Neural cell (in vitro differentiated cells): Measurements from ENCODE around the gene ZC3H12C. TPM values are rescaled to one million over a fixed set of nuclear protein-coding genes. Genes with fewer than 3 reads are reported as not detected.

Experiments used
- H2AFZ ChIP-seq: fragments of 200-600, 300-800 bp; sonication (generic), shearing (Covaris generic); 2 replicates; pipeline ENCODE4 v1.6.0; 2014; ENCODE audit warnings: low read depth, mild to moderate bottlenecking, antibody characterized with exemption, low read length, moderate library complexity
- H3F3A ChIP-seq: fragments of 200-600 bp; shearing (Covaris generic); 2 replicates; pipeline ENCODE4 v1.6.1; 2016; ENCODE audit warnings: mild to moderate bottlenecking, moderate library complexity, mixed read lengths, antibody characterized with exemption, low read length; ENCODE audit not compliant: insufficient read depth, poor library complexity, severe bottlenecking
- H3K27ac ChIP-seq: fragments of 200-600, 300-800 bp; sonication (generic), shearing (Covaris generic); 2 replicates; pipeline ENCODE4 v1.5.1; 2014; ENCODE audit warnings: mild to moderate bottlenecking, low read length, moderate library complexity
- H3K27me3 ChIP-seq: fragments of 300-800, 200-600 bp; sonication (generic), shearing (Covaris generic); 2 replicates; pipeline ENCODE4 v1.6.0; 2014; ENCODE audit warnings: mild to moderate bottlenecking, low read depth, low read length, moderate library complexity; ENCODE audit not compliant: insufficient read depth
- H3K36me3 ChIP-seq: fragments of 300-800, 200-600 bp; sonication (generic), shearing (Covaris generic); 2 replicates; pipeline ENCODE4 v1.5.1; 2014; ENCODE audit warnings: mild to moderate bottlenecking, antibody characterized with exemption, low read length, moderate library complexity; ENCODE audit not compliant: insufficient read depth
- H3K4me2 ChIP-seq: fragments of 300-800, 200-600 bp; sonication (generic), shearing (Covaris generic); 2 replicates; pipeline ENCODE4 v1.6.0; 2014; ENCODE audit warnings: mild to moderate bottlenecking, low read length
- H3K4me3 ChIP-seq: fragments of 300-800, 200-600 bp; sonication (generic), shearing (Covaris generic); 2 replicates; pipeline ENCODE4 v1.5.1; 2014; ENCODE audit warnings: mild to moderate bottlenecking, low read length, moderate library complexity
- H3K79me2 ChIP-seq: fragments of 200-600 bp; shearing (Covaris generic); replicated peaks from 2 replicates; pipeline ENCODE4 v1.6.0; 2014; ENCODE audit warnings: mild to moderate bottlenecking, low read length, moderate library complexity; ENCODE audit not compliant: insufficient read depth
- H3K9ac ChIP-seq: fragments of 300-800, 200-600 bp; sonication (generic), shearing (Covaris generic); 2 replicates; pipeline ENCODE4 v1.6.1; 2016; ENCODE audit warnings: mild to moderate bottlenecking, low read length, mixed read lengths
- H3K9me2 ChIP-seq: fragments of 200-600 bp; shearing (Covaris generic); 2 replicates; pipeline ENCODE4 v1.6.1; 2016; ENCODE audit warnings: mild to moderate bottlenecking, low read length, mixed read lengths; ENCODE audit not compliant: insufficient read depth
- H3K9me3 ChIP-seq: fragments of 200-600, 300-800 bp; sonication (generic), shearing (Covaris generic); 2 replicates; pipeline ENCODE4 v1.6.1; 2016; ENCODE audit warnings: mild to moderate bottlenecking, mixed run types, low read length, moderate library complexity, mixed read lengths
- H4K20me1 ChIP-seq: fragments of 200-600 bp; shearing (Covaris generic); 2 replicates; pipeline ENCODE4 v1.6.1; 2016; ENCODE audit warnings: mild to moderate bottlenecking, mixed run types; ENCODE audit not compliant: insufficient read depth
- CTCF ChIP-seq: fragments of 450-650 bp; IDR thresholded peaks from 2 replicates; pipeline ENCODE4 v1.5.1; 2014; ENCODE audit warnings: antibody characterized with exemption, mild to moderate bottlenecking, moderate library complexity; ENCODE audit not compliant: poor library complexity, severe bottlenecking
- EP300 ChIP-seq: fragments of 450-650 bp; conservative IDR thresholded peaks from 2 replicates; pipeline ENCODE4 v1.6.1; 2014; ENCODE audit warnings: antibody characterized with exemption, mild to moderate bottlenecking, moderate library complexity; ENCODE audit not compliant: poor library complexity, severe bottlenecking
- EZH2 ChIP-seq: fragments of 200-600, 300-800 bp; shearing (Covaris generic), sonication (generic); IDR thresholded peaks from 2 replicates; pipeline ENCODE4 v1.6.1; 2014; ENCODE audit warnings: antibody characterized with exemption, low read length, borderline replicate concordance, mild to moderate bottlenecking; ENCODE audit not compliant: insufficient read depth, poor library complexity, severe bottlenecking
- MXI1 ChIP-seq: fragments of 450-650 bp; conservative IDR thresholded peaks from 2 replicates; pipeline ENCODE4 v1.6.1; 2014; ENCODE audit warnings: antibody characterized with exemption, mild to moderate bottlenecking; ENCODE audit not compliant: poor library complexity, severe bottlenecking
- POLR2AphosphoS5 ChIP-seq: IDR thresholded peaks from 2 replicates; pipeline ENCODE4 v1.6.1; 2012
- RAD21 ChIP-seq: fragments of 450-650 bp; conservative IDR thresholded peaks from 2 replicates; pipeline ENCODE4 v1.6.1; 2014; ENCODE audit warnings: antibody characterized with exemption, mild to moderate bottlenecking, moderate library complexity
- REST ChIP-seq: IDR thresholded peaks from 2 replicates; pipeline ENCODE4 v1.6.1; 2012; ENCODE audit warnings: borderline replicate concordance
- SMC3 ChIP-seq: fragments of 450-650 bp; conservative IDR thresholded peaks from 2 replicates; pipeline ENCODE4 v1.6.1; 2014; ENCODE audit warnings: antibody characterized with exemption, mild to moderate bottlenecking, moderate library complexity; ENCODE audit not compliant: poor library complexity
- TAF1 ChIP-seq: IDR thresholded peaks from 2 replicates; pipeline ENCODE4 v1.6.1; 2012; ENCODE audit warnings: low read depth
- polyA plus RNA-seq: library from polyadenylated mRNA; depleted of rRNA; stranded (reverse); fragments of >200 nt; gene quantifications from 2 replicates; pipeline ENCODE4 v1.2.3, GENCODE V29; 2014

ZC3H12C gene
- polyA plus RNA-seq, 1 donor from 2014 or later: 15.1 TPM

GRCh38 chr11:110075105-110075846 lies 17.9 kb upstream of the ZC3H12C start:
- Histone ChIP-seq H3K4me2 (no peak overlapping the region), H3K27ac (no peak overlapping the region), H3K79me2 (no peaks in the 10 kb centered on the region), H3F3A (no peaks in the 10 kb centered on the region), H3K36me3 (no peaks in the 10 kb centered on the region), H3K27me3 (no peaks in the 10 kb centered on the region), H4K20me1 (no peaks in the 10 kb centered on the region), H3K4me3 (no peak overlapping the region), H3K9ac (no peak overlapping the region), H3K9me2 (no peaks in the 10 kb centered on the region), H3K9me3 (no peaks in the 10 kb centered on the region), H2AFZ (no peak overlapping the region)
- no peak for TF ChIP-seq TAF1
- TF ChIP-seq POLR2AphosphoS5: no peak
- TF ChIP-seq REST: no peak

- Histone ChIP-seq H4K20me1 (no peaks in the 10 kb centered on the region), H3K27me3 (no peaks in the 10 kb centered on the region), H3K79me2 (no peaks in the 10 kb centered on the region), H3K9me2 (no peaks in the 10 kb centered on the region), H3K9me3 (no peaks in the 10 kb centered on the region), H2AFZ (no peak overlapping the region), H3K36me3 (no peaks in the 10 kb centered on the region), H3K4me3 (no peak overlapping the region), H3K9ac (no peak overlapping the region), H3K27ac (no peak overlapping the region), H3K4me2 (no peak overlapping the region), H3F3A (no peaks in the 10 kb centered on the region)
- no peak for TF ChIP-seq POLR2AphosphoS5
- no peak for TF ChIP-seq REST
- no peak for TF ChIP-seq CTCF
- TF ChIP-seq RAD21: no peak
- no peak for TF ChIP-seq MXI1
- no peak for TF ChIP-seq EZH2
- TF ChIP-seq EP300: no peak
- no peak for TF ChIP-seq TAF1
- no peak for TF ChIP-seq SMC3
These were observed 17.4 kb upstream of the ZC3H12C start for GRCh38 chr11:110075847-110076208.
